Activated T-helper 1 cell treated with anti-CD3 and anti-CD28 coated beads, Interleukin-2, amount 50 U/mL, for 16 hours (primary cell): ENCODE data around the gene PROSER3.
"Not testable (repeated sequence)": the region's sequence is repeated elsewhere in the genome, so short reads cannot be mapped to it uniquely, and the experiment has no call there.

Experiments used
- DNase-seq, 2 donors: peaks; one replicate each; pipeline ENCODE4 v3.0.0-alpha.2; 2020; ENCODE audit warnings: low read depth in 1 of 2, low spot score in 1 of 2

PROSER3 gene

GRCh38 chr19:35789978-35790944, 32.3 kb downstream of the PROSER3 start:
- DNase-seq = no peak

- DNase-seq = no peak
These were observed 33.2 kb downstream of the PROSER3 start for GRCh38 chr19:35790981-35791813.

- DNase-seq = no peak
These were observed 33.9 kb downstream of the PROSER3 start for GRCh38 chr19:35791814-35792279.

GRCh38 chr19:35792312-35792711, 34.3 kb downstream of the PROSER3 start:
- no peak for DNase-seq

- DNase-seq = no peak
These were observed 34.9 kb downstream of the PROSER3 start for GRCh38 chr19:35792888-35793287.

GRCh38 chr19:35793381-35794165, 35.6 kb downstream of the PROSER3 start:
- no peak for DNase-seq

GRCh38 chr19:35795564-35795963, 37.6 kb downstream of the PROSER3 start:
- DNase-seq = not testable (repeated sequence)

- DNase-seq = no peak
These were observed 38.9 kb downstream of the PROSER3 start for GRCh38 chr19:35796645-35797542.

- no peak for DNase-seq
These were observed 39.7 kb downstream of the PROSER3 start for GRCh38 chr19:35797663-35798062.

GRCh38 chr19:35801828-35802227, 43.9 kb downstream of the PROSER3 start:
- DNase-seq = no peak

GRCh38 chr19:35805526-35806102, 47.6 kb downstream of the PROSER3 start:
- no peak for DNase-seq

GRCh38 chr19:35806597-35806996, 48.6 kb downstream of the PROSER3 start:
- DNase-seq = no peak

GRCh38 chr19:35807633-35808032, 49.7 kb downstream of the PROSER3 start:
- DNase-seq = no peak

- DNase-seq = no peak
These were observed 53.6 kb downstream of the PROSER3 start for GRCh38 chr19:35811317-35812219.

- DNase-seq = no peak
These were observed 54.5 kb downstream of the PROSER3 start, which contains the start of gene PRODH2 for GRCh38 chr19:35812220-35813042. Gene PRODH2, minus strand, starts transcription at chr19:35812845. Its CDS starts 40 bp downstream, at chr19:35812805.

GRCh38 chr19:35813043-35813890, 55.3 kb downstream of the PROSER3 start:
- DNase-seq = no peak

- DNase-seq = no peak
These were observed 58.3 kb downstream of the PROSER3 start for GRCh38 chr19:35816262-35816661.
